ENCODE results near the gene SMAD3. TPM values are rescaled to one million over a fixed set of nuclear protein-coding genes. Genes with fewer than 3 reads are reported as not detected.
"Not testable (repeated sequence)": the region's sequence is repeated elsewhere in the genome, so short reads cannot be mapped to it uniquely, and the experiment has no call there.

The SMAD3 gene
- total RNA-seq, 2 donors from 2014 or later, result 57.0 to 94.9 TPM

DNA sequence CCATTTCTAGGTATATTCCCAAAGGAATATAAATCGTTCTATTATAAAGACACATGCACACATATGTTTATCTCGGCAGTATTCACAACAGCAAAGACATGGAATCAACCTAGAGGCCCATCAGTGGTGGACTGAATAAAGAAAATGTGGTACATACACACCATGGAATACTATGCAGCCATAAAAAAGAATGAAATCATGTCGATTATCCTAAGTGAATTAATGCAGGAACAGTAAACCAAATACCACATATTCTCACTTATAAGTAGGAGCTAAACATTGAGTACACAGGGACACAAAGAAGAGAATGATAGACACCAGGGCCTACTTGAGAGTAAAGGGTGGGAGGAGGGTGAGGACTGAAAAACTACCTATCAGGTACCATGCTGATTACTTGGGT, 37.0 kb upstream of the SMAD3 start:
- peaks cover 18% of the 10 kb centered on the region for H3K4me1 Mint-ChIP-seq
- not testable (repeated sequence) for H3K27me3 Mint-ChIP-seq; H3K36me3 Mint-ChIP-seq (ENCODE audit: low read depth); H3K9me3 Mint-ChIP-seq; ATAC-seq (replicated peaks); H3K4me3 Mint-ChIP-seq
- peak overlapping the region; percentile 25 for H3K27ac Mint-ChIP-seq

GRCh38 chr15:67030036-67030762, 35.2 kb upstream of the SMAD3 start:
- no peak overlapping the region for H3K27ac Mint-ChIP-seq
- no peaks in the 10 kb centered on the region for H3K36me3 Mint-ChIP-seq (ENCODE audit: low read depth)
- ATAC-seq (replicated peaks), result no peak
- H3K4me3 Mint-ChIP-seq, result no peak overlapping the region
- no peaks in the 10 kb centered on the region for H3K27me3 Mint-ChIP-seq
- H3K9me3 Mint-ChIP-seq, result no peaks in the 10 kb centered on the region
- H3K4me1 Mint-ChIP-seq, result peaks cover 7% of the 10 kb centered on the region

DNA sequence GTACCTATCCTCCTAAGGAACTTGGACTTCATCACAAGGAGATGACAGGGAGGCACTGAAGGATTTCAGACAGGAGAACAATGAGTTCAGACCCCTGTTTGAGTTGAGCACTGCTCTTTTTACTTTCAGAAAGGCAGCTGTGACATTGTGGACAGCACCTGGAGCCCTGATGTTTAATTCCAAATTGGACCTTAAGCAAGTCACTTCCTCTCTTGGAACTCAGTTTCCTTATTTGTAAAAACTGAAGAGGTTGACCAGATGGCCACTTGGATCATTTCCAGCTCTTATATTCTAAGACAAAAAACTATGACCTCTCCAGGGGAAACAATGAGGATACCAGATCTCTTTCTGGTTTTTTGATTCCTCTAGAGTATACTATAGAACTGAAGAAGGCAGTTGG, 34.1 kb upstream of the SMAD3 start:
- Mint-ChIP-seq H3K4me3 (no peak overlapping the region), H3K27ac (no peak overlapping the region), H3K9me3 (no peaks in the 10 kb centered on the region), H3K4me1 (no peaks in the 10 kb centered on the region), H3K36me3 (ENCODE audit: low read depth) (no peaks in the 10 kb centered on the region), H3K27me3 (no peaks in the 10 kb centered on the region)
- ATAC-seq (replicated peaks), result no peak

DNA sequence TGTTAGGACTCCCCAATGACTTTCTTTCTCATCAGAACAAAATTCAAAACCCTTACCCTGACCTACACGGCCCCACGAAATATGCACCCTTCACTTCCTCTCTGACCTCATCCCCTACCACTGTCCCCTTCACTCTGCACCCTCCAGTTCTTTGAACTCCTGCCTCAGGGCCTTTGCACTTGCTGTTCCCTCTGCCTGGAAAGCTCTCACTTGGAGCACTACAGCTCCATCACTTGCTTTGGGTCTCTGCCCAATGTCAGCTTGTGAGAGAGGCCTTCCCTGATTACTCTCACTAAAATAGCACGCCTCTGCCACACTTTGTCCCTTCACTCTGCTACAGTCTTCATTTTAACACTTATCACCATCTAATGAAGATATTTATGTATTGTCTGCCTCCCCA, 32.8 kb upstream of the SMAD3 start:
- Mint-ChIP-seq H3K4me3 (no peak overlapping the region), H3K4me1 (no peaks in the 10 kb centered on the region), H3K9me3 (no peaks in the 10 kb centered on the region), H3K36me3 (ENCODE audit: low read depth) (no peaks in the 10 kb centered on the region), H3K27me3 (no peaks in the 10 kb centered on the region), H3K27ac (no peak overlapping the region)
- ATAC-seq (replicated peaks), result no peak

DNA sequence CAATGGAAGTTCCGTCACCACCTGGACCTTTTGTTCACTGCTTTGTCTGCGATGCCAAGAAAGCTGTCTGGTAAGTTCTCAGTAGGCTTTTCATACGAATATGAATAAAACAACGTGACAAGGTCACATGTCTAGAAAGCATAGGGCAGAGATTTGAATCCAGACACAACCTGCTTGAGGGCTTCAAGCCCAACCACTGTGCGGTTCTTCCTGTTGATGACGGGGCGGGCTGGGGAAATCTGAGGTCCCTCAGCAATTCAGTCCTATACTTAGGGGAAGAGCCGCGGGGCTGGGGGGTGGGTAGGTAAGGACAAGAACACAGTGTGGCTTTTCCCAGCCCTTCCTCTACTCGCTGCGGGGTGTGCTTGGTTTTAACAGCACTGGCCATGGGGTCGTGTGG, 32.4 kb upstream of the SMAD3 start:
- Mint-ChIP-seq H3K27me3 (no peaks in the 10 kb centered on the region), H3K4me1 (peaks cover 2% of the 10 kb centered on the region), H3K36me3 (ENCODE audit: low read depth) (no peaks in the 10 kb centered on the region), H3K4me3 (no peak overlapping the region), H3K9me3 (no peaks in the 10 kb centered on the region), H3K27ac (no peak overlapping the region)
- ATAC-seq (replicated peaks), result peak; percentile 76

DNA sequence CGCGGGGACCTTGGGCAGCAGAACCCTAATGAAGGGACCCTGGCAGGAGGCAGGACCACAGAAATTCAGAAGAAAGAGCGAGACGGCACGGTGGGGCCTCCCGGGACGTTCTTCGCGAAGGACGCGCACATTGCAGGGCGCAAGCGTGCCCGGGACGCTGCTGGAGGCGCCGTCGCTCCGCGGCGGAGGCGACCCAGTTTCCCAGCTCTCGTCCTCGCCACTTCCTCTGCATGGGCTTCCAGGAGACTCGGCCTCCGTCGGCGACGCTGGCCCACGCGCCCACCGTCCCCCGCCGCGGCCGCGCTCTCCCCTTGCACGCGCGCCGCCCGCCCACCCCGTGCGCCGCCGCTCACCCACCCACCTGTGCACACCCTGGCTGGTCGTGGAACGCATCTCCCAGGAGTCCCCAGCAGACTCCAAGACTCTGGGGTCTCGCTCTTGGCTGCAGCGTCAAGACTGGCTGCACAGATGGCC, 31.8 kb upstream of the SMAD3 start:
- no peaks in the 10 kb centered on the region for H3K9me3 Mint-ChIP-seq
- H3K36me3 Mint-ChIP-seq (ENCODE audit: low read depth), result no peaks in the 10 kb centered on the region
- peaks cover 5% of the 10 kb centered on the region for H3K4me1 Mint-ChIP-seq
- no peaks in the 10 kb centered on the region for H3K27me3 Mint-ChIP-seq
- peak; percentile 67 for ATAC-seq (replicated peaks)
- no peak overlapping the region for H3K27ac Mint-ChIP-seq
- no peak overlapping the region for H3K4me3 Mint-ChIP-seq

DNA sequence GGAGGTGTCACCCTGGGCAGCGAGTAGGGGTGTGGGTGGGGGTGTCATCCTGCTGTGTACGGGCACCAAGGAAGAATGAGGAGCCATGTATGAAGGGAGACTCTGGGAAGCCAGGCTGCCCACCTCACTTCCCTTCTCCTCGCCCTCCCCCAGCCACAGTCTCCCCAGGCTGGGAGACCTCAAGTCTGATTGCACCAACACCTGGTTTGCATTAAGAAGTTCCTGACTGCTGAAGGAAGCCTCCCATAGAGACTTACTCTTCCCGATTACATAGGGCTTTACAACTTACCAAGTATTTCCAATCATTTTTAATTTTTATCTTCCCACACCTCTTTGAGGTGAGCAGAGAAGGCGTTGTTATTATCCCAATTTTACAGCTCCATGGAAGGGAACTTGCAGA, 29.5 kb upstream of the SMAD3 start:
- Mint-ChIP-seq H3K9me3 (no peaks in the 10 kb centered on the region), H3K4me1 (peaks cover 22% of the 10 kb centered on the region), H3K27me3 (no peaks in the 10 kb centered on the region), H3K27ac (no peak overlapping the region), H3K36me3 (ENCODE audit: low read depth) (no peaks in the 10 kb centered on the region), H3K4me3 (no peak overlapping the region)
- ATAC-seq (replicated peaks), result no peak

GRCh38 chr15:67036775-67037555, 28.4 kb upstream of the SMAD3 start:
- no peaks in the 10 kb centered on the region for H3K9me3 Mint-ChIP-seq
- peaks cover 24% of the 10 kb centered on the region for H3K4me1 Mint-ChIP-seq
- no peaks in the 10 kb centered on the region for H3K36me3 Mint-ChIP-seq (ENCODE audit: low read depth)
- H3K27me3 Mint-ChIP-seq, result no peaks in the 10 kb centered on the region
- H3K27ac Mint-ChIP-seq, result no peak overlapping the region
- ATAC-seq (replicated peaks), result no peak
- no peak overlapping the region for H3K4me3 Mint-ChIP-seq

DNA sequence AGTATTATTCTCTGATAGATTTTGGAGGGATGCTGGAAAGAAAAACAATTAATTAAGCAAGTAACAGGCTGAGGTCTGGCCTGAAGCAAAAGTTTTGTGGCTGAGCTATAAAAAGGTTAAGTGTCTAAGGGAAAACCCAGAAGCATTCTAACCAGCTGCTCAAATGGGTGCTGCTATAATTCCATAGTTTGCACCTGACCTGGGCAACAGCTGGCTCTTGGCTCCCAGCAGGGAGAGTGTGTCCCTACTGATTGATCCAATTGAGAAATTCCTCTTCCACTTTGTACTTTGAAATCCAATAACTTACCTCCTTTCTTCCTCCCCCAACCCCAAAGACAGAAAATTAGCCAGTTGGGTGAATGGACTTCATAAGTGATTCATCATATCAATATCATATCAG, 27.7 kb upstream of the SMAD3 start:
- no peaks in the 10 kb centered on the region for H3K9me3 Mint-ChIP-seq
- ATAC-seq (replicated peaks), result no peak
- H3K36me3 Mint-ChIP-seq (ENCODE audit: low read depth), result no peaks in the 10 kb centered on the region
- H3K4me3 Mint-ChIP-seq, result no peak overlapping the region
- H3K4me1 Mint-ChIP-seq, result peaks cover 31% of the 10 kb centered on the region
- no peaks in the 10 kb centered on the region for H3K27me3 Mint-ChIP-seq
- H3K27ac Mint-ChIP-seq, result no peak overlapping the region

GRCh38 chr15:67038736-67039135, 26.7 kb upstream of the SMAD3 start:
- ATAC-seq (replicated peaks), result no peak
- Mint-ChIP-seq H3K4me1 (peaks cover 32% of the 10 kb centered on the region), H3K4me3 (peak overlapping the region; percentile 67), H3K27ac (no peak overlapping the region), H3K36me3 (ENCODE audit: low read depth) (no peaks in the 10 kb centered on the region), H3K9me3 (no peaks in the 10 kb centered on the region), H3K27me3 (no peaks in the 10 kb centered on the region)

GRCh38 chr15:67039384-67040075, 25.9 kb upstream of the SMAD3 start:
- Mint-ChIP-seq H3K27me3 (no peaks in the 10 kb centered on the region), H3K4me1 (peaks cover 32% of the 10 kb centered on the region), H3K4me3 (peak overlapping the region; percentile 67), H3K27ac (peak overlapping the region; percentile 77), H3K9me3 (no peaks in the 10 kb centered on the region), H3K36me3 (ENCODE audit: low read depth) (no peaks in the 10 kb centered on the region)
- peak; percentile 80 for ATAC-seq (replicated peaks)

DNA sequence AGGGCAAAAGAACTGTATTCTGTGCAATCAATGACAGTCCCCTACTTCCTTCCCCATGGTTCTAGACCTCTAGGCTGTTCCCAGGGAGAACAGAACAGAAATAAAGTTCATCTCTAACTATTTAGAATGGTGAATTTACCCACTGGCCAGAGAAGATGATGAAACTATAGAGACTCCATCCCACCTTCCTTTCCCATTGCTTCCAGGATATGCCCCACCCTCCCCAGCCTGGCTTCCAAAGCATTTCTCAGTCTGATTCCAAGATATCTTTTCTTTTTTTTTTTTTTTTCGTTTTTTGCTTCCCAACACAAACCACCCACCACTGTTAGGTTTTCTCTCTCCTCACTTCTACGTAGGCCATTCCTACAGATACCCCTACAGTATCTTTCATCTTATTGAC, 25.1 kb upstream of the SMAD3 start:
- no peaks in the 10 kb centered on the region for H3K27me3 Mint-ChIP-seq
- no peaks in the 10 kb centered on the region for H3K9me3 Mint-ChIP-seq
- no peak overlapping the region for H3K27ac Mint-ChIP-seq
- H3K4me1 Mint-ChIP-seq, result peaks cover 32% of the 10 kb centered on the region
- H3K4me3 Mint-ChIP-seq, result no peak overlapping the region
- no peaks in the 10 kb centered on the region for H3K36me3 Mint-ChIP-seq (ENCODE audit: low read depth)
- no peak for ATAC-seq (replicated peaks)

DNA sequence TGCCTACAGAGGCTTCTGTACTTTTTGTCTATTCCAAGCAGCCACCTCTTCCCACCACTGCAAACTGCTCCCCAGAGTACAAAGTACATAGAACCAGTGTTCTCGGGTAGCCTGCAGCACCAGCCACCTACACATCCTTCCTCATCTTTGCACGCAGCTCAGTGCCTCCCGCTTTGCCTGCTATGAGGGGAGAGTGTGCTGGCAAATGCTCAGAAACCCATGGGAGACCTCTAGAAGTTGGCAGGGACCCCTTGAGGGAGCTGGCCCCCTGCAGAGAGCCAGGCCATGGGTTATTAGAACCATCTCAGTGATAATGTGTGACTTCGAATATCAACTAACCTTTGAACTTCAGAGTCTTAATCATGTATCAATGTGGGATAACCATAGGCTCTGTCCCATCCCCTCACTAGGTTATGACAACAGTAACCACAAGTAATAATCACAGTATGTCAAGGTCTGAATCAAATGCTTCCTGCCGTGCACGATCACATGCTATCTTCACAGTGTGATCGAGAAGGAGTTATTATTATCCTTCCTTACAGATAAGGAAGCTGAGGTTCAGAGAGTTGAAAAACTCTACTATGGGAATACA, 22.8 kb upstream of the SMAD3 start:
- peaks cover 32% of the 10 kb centered on the region for H3K4me1 Mint-ChIP-seq
- H3K36me3 Mint-ChIP-seq (ENCODE audit: low read depth), result no peaks in the 10 kb centered on the region
- H3K9me3 Mint-ChIP-seq, result no peaks in the 10 kb centered on the region
- ATAC-seq (replicated peaks), result peak; percentile 82
- peak overlapping the region; percentile 12 for H3K27ac Mint-ChIP-seq
- H3K27me3 Mint-ChIP-seq, result no peaks in the 10 kb centered on the region
- H3K4me3 Mint-ChIP-seq, result peak overlapping the region; percentile 13

GRCh38 chr15:67043939-67044771, 21.2 kb upstream of the SMAD3 start:
- peaks cover 22% of the 10 kb centered on the region for H3K4me1 Mint-ChIP-seq
- no peak for ATAC-seq (replicated peaks)
- H3K27me3 Mint-ChIP-seq, result no peaks in the 10 kb centered on the region
- H3K27ac Mint-ChIP-seq, result no peak overlapping the region
- no peak overlapping the region for H3K4me3 Mint-ChIP-seq
- no peaks in the 10 kb centered on the region for H3K36me3 Mint-ChIP-seq (ENCODE audit: low read depth)
- no peaks in the 10 kb centered on the region for H3K9me3 Mint-ChIP-seq
